Stimulated activated CD4-positive, alpha-beta T cell treated with anti-CD3 and anti-CD28 coated beads, Interleukin-15, amount 100 ng/mL, for 48 hours (primary cell): Measurements from ENCODE around the gene KBTBD13.
"Not testable (repeated sequence)": the region's sequence is repeated elsewhere in the genome, so short reads cannot be mapped to it uniquely, and the experiment has no call there.

Source experiments
- DNase-seq, 2 donors: peaks; one replicate each; pipeline ENCODE4 v3.0.0-alpha.2; 2020; ENCODE audit warnings: low read depth in 2 of 2

The KBTBD13 gene

GRCh38 chr15:65069179-65069578 lies 7.4 kb upstream of the KBTBD13 start:
- no peak for DNase-seq

GRCh38 chr15:65069779-65070546 lies 6.6 kb upstream of the KBTBD13 start:
- no peak for DNase-seq

- no peak for DNase-seq
Measured at GRCh38 chr15:65071381-65071811, 5.2 kb upstream of the KBTBD13 start.

GRCh38 chr15:65072027-65072426 lies 4.5 kb upstream of the KBTBD13 start:
- DNase-seq = no peak

- no peak for DNase-seq
Measured at GRCh38 chr15:65072617-65073016, 3.9 kb upstream of the KBTBD13 start.

- DNase-seq = not testable (repeated sequence)
Measured at GRCh38 chr15:65074946-65075345, 1.6 kb upstream of the KBTBD13 start.

- not testable (repeated sequence) for DNase-seq
Measured at GRCh38 chr15:65075607-65076395, 745 bp upstream of the KBTBD13 start.

GRCh38 chr15:65077291-65077980 lies 890 bp downstream of the KBTBD13 start:
- DNase-seq = no peak

GRCh38 chr15:65077981-65078352 lies 1.4 kb downstream of the KBTBD13 start:
- DNase-seq = peak; percentile 28 to 48

GRCh38 chr15:65079580-65079979 lies 3.0 kb downstream of the KBTBD13 start:
- no peak for DNase-seq

GRCh38 chr15:65081270-65081669 lies 4.7 kb downstream of the KBTBD13 start:
- no peak for DNase-seq

- DNase-seq = peak; percentile 16 to 20
Measured at GRCh38 chr15:65081758-65082157, 5.2 kb downstream of the KBTBD13 start.

GRCh38 chr15:65082303-65082953 lies 5.9 kb downstream of the KBTBD13 start:
- no peak for DNase-seq

- no peak for DNase-seq
Measured at GRCh38 chr15:65083262-65083701, 6.7 kb downstream of the KBTBD13 start.

- DNase-seq = no peak
Measured at GRCh38 chr15:65084500-65085206, 8.1 kb downstream of the KBTBD13 start.

- DNase-seq = no peak
Measured at GRCh38 chr15:65085207-65085753, 8.7 kb downstream of the KBTBD13 start.

GRCh38 chr15:65085990-65086679 lies 9.6 kb downstream of the KBTBD13 start:
- peak in 1 of 2 donors; percentile 10 for DNase-seq

GRCh38 chr15:65086680-65087111 lies 10.2 kb downstream of the KBTBD13 start:
- DNase-seq = no peak

- DNase-seq = no peak
Measured at GRCh38 chr15:65087411-65087810, 10.9 kb downstream of the KBTBD13 start.
